NCI-H146 (cell line): ENCODE results near the gene PIP5K1B.

Experiments used
- DNase-seq: peaks from one replicate; lab custom pipeline; 2025; lab: John Stamatoyannopoulos, UW

Gene PIP5K1B

DNA sequence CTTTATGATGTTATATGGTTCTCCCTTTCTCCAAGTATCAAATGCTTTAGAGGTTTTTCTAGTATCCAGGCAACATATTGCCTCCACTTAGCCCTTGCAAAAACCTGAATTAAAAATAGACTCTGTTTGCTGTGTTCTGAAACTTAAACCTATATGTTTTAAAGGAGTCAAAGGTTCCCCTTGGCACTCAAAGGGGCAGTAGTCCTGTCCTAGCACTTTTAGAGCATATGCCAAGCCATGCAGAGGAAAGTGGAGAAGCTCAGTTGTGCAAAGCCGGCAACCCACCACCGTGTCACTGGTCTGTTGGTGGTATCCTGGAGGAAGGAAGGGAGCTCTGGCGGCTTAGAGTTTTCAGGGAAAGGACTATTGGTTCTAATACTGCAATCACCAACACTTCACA is 154.3 kb downstream of the PIP5K1B start:
- DNase-seq, result no peak

DNA sequence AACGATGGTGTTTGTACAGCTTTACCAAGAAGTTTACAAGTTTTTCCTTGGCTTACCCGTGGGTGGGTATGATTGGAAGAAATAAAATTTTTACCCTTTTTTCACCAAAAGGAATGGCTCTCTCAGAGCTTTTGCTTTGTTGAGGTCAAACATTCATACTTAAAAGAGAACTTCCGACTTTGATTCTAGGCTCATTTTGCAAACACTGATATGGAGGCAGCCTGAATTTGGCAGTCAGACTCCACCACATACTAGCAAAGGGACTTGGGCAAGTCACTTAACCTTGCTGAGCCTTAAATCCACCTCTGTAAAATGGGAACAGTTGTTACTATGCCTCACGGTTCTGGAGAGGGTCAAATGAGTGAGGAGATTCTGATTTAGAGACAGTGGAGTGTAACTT is 155.4 kb downstream of the PIP5K1B start:
- DNase-seq, result no peak

DNA sequence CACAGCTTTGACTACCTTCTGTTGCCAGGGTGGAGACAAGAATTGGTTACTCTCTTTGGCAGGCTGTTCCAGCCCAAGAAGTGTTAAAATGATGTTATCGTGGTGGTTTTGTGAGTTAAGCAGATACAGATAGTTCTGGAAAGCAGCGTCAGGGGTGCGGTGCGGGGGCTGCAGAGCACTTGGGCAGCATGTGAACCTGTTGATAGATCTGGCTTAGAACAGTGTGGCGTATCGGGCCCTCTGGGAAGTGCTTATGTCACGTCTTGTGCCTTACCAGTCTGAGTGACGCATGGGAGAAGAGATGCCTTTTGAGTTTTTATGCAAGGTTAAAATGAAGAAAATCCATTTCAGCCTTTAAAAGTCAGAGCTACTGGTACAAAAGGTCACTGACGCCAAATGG is 156.4 kb downstream of the PIP5K1B start:
- DNase-seq, result no peak

DNA sequence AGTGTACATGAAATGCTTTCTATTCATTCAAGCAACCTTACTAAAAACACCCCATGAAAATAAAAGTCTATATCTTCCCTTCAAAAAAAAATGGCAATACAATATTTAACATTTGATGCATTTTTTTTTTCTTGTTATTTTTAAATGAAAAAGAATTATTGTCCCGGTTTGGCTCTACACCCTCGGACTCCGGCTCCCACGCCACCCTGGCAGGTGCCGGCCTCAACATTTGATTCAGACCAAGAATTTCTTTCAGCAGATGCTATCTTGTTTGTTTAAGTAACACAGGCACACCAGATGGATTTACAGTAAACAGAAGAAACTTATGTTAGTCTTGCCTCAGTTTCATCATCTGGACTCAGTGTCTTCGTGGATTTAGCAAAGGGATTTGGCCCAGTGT is 162.0 kb downstream of the PIP5K1B start:
- no peak for DNase-seq

DNA sequence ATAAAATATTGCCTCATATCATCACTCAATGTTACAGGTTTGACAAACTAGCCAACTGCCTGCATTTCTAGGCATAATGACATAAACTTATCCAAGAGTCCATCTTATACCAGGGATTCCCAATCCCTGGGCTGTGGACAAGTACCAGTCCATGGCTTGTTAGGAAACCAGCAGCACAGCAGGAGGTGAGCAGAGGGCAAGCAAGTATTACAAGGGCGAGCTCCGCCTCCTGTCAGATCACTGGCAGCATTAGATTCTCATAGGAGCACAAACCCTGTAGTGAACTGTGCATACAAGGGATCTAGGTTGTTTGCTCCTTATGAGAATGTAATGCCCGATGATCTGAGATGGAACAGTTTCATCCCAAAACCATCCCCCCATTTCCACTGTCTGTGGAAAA is 164.0 kb downstream of the PIP5K1B start:
- DNase-seq, result peak; percentile 34

DNA sequence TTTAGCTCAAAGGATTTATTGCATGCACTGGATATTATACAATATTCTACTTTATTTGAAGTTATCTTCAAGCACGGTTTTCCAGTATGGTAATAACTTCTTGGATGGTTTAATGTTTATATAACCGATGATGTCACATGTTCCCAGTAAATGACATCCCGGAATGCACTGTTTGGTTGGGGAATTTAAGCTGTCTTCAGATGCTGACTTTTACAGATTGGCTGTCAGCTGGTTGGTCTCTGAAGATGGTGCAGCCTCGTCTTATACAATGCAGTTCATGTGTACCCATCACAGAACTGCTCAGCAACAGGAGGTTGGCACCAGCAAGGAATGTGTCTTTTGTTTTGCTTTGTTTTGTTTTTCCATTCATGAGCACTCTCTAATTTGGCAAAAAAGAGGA is 165.0 kb downstream of the PIP5K1B start:
- no peak for DNase-seq

DNA sequence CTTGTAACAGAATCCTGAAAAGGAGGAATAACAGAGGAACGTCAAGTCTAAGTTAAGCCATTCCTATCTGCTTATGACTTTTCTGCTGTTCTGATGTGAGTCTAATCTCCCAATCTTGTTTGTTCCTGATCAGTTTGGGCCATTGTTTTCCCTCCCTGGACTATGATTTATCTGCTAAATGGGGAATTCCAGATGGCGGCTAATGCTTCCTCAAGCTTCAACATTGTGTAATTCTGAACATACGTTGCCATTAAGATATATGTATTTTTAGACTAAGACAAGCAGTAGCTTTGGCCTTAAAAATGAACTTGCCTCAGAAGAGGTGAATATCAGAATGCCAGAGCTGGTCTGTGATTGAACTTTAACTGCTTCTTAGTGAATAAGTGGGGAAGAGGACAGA is 166.2 kb downstream of the PIP5K1B start:
- no peak for DNase-seq

DNA sequence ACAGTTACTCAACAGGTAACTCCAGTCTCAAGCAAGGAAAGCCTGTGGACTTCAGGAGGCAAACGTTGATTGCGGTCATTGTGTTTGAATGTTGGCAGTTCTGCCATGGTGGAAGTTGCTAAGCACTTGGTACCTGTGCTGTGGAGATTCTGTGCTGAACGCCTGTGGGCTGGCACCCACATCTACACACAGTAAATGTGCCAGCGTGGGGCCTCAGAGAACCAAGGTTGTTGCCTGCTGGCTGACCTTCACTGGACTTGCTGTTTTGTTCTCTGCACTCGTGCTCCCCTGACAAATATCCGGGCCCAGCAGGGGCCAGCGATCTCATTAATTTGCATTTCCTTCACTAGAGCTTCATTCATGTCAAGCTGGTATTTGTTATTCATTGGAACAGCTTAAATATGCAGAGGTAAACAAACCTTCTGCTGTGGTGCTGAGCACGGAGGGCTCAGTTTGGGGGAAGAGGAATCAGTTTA is 167.0 kb downstream of the PIP5K1B start:
- DNase-seq, result peak; percentile 74

DNA sequence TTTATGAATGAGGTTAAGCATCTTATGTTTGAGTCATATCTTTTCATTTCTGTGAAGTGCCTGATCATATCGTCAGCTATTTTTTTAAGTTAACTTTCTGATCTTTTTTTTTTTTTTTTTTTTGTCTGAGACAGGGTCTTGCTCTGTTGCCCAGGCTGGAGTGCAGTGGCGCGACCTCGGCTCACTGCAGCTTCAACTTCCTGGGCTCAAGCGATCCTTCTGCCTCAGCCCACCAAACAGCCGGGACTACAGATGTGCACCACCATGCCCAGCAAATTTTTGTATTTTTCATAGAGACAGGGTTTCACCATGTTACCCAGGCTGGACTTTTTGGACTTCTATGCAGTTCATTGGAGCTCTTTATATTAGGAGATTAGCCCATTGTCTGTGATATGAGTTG is 168.1 kb downstream of the PIP5K1B start:
- DNase-seq, result no peak

DNA sequence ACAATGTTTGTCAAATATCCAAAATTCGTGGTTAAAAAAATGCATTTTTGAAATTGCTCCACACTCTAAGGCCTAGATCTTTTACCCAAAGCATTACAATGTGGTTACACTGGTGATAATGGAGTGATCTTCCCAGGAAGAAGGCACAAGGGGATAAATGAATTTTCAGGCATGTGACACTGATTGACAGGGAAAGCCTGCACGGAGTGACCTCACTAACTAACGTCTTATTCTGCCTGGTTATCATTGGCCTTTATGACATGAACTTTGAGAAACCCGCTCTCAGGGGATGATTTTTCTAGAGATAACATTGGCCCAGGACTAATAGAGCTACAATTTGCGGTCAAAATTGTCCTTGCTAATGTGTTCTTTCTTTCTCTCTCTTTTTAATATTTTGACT is 171.2 kb downstream of the PIP5K1B start:
- DNase-seq, result no peak

DNA sequence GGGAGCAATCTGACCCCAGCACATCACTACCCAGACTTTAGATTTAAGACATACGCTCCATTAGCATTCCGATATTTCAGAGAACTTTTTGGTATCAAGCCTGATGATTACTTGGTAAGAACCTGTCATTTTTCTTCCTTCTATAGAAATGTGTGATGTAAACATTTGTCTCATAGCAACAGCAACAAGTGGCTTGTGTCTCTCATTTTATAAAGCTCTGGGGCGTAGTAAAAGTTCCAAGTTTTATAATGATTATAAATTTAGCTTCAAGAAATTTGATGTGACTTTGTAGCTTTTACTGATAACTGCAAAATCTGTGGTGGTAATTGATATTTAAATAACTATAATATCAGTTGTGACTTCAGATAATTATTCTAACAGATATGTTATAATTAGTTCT is 171.6 kb downstream of the PIP5K1B start:
- DNase-seq, result no peak

DNA sequence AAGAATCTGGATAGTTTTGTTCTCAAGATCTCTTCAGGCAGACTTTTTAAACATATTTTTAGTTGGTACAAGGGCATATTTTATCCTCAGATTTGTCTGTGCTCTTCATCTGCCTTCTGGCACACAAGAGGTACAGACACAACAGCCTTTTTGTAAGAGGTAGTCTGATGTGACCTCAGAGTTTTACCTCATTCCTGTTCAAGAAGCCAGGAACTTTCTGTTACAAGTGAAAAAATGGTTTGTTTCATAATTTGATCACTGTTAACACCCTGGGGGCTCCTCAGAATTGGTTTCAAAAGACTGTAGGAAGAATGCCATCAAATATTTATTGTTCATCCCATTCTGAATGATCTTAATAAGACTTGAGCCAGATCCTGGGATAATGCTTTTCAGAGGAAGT is 172.2 kb downstream of the PIP5K1B start:
- DNase-seq, result no peak

DNA sequence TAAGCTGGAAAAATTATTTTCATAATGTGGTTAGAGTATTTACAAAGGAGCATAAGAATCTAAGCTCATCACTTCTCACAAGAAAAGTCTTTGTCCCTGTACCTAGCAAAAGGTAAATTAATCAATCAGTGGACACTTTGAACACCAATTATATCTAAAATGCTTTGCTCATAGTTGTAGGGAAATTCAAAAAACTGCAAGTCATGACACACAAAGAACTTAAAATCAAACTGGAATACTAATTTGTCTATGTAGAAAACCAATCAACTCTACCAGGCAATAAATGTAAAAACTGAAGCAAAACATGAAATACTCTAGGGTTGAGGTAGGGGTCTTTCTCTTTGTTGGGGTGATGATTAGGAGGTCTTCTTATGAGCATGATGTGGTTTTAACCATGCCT is 173.4 kb downstream of the PIP5K1B start:
- no peak for DNase-seq

DNA sequence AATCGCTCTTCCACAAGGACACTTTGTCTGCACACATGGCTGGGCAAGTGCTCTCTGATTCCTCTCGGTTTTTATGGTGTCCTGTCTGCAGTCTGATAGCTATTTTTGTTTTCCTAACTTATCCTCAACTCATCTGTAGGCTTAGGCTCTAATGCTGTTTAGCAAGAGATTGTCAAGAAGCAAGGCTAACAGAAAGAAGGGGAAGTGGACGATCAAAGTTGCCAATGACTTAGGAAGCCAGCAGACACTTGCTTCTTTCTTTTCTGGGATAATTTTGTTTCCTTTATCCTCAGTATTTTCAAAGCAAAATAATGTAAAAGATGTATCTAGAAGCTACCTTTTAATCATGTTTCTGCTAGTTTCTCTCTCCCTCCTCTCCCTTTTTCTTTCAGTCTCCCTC is 178.2 kb downstream of the PIP5K1B start:
- DNase-seq, result no peak

DNA sequence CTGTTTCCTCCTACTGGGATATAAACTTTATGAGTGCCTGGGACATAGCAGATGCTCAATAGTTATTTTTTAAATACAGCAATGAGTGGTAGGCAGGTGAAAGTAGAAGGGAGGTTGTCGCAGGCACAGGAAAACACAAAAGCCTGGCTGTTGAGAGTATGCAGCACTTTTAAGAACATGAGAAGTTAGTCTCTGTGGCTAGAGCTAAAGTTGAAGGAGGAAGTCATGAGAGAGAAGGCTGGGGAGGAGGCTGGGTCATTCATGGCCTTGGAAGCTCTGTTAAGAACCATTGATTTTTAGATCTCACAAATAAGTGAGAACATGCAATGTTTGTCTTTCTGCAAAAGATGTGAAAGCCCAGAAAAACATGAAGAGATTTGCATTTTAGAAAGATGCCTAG is 182.2 kb downstream of the PIP5K1B start:
- DNase-seq, result no peak

DNA sequence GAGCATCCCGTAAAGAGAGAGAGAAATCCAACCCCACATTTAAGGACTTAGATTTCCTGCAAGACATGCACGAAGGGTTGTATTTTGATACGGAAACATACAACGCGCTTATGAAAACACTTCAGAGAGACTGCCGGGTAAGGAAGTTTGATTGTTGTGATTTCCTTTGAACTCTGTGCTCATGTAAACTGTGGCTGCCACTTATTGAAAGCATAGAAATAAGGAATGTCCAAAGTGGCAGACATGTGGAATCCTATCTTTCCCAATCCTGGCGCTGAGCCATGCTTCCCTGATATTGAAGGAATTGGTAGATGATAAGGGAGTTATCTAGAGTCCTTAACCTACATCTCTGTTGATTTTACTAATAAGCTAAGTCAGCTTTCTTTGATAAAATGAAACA is 189.5 kb downstream of the PIP5K1B start:
- DNase-seq, result no peak

DNA sequence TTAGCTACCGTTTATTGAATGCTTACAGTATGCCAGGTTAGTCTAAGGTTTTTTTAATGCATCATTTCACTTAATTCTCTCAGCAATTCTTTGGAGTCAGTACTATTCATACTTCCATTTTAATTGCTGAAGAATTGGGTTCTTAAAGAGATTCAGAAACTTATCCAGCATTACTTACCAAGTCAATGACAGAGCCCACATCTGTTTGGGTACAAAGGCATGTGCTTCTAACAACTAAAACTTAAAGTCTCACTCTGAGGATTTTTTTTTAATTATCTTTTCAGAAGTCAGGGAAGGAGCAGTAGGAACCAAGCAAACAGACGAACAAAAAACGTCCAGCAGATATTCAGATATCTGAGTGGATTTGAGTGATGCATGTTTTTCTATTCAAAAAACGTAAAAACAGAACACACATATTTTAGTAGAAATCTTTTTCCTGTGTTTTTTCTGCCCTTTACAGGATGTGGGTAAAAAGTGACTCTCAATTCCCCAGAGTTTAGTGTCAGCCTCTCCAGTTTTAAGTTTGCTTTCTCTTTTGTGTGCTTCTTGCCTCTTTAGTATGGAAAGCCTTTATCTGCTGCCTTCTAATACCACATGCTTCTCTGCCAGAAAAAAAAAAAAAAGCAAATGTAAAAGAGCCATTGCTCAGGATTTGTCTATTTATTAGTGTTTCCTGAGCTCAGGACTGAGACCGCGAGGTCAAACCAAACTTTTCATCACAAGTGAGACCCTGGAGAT is 190.9 kb downstream of the PIP5K1B start:
- DNase-seq, result no peak

DNA sequence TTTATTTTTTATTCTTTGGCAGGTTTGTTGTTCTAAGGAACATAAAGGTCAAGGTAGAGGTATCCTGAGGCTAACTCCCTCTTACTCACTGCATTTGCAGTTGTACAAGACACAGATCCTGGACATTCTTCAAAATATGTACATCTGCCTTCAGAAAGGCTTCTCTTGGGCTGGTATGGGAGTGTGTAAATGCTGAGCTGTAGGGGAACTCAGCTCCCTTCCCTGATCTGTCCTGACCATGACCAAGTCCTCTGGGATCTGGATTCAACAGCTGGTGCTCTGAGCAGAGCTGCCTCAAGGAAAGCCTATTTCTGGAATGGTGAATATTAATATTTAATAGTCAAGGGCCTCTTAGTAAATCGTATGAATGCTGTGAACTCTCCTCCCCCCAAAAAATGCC is 191.4 kb downstream of the PIP5K1B start:
- DNase-seq, result no peak

DNA sequence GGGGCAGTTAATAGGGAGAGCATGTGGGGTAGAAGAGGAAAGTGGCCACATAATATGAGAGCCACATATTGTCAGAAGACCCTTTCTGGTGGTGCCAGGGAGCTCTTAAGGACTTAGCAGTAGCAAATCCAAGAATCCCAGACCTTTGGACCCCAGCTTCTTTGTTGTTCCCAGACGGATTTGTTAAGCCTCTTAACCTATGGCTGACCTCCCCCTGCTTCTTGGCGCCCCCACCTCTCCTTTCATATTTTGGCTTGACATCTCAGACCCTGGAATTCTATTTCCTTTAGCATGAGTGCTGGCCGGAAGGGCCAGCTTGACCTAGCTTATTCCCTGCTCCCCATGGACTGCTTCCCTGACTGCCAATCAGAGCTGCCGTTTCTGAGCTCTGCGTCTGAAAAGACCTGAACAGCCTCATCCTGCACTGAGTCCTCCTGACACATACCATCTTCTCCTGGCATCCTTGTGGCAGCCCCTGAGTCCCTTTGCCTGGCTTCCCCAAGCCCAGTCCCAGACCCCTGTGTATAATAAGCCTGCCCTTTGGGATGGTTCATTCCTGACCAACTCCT is 192.6 kb downstream of the PIP5K1B start:
- DNase-seq, result no peak

DNA sequence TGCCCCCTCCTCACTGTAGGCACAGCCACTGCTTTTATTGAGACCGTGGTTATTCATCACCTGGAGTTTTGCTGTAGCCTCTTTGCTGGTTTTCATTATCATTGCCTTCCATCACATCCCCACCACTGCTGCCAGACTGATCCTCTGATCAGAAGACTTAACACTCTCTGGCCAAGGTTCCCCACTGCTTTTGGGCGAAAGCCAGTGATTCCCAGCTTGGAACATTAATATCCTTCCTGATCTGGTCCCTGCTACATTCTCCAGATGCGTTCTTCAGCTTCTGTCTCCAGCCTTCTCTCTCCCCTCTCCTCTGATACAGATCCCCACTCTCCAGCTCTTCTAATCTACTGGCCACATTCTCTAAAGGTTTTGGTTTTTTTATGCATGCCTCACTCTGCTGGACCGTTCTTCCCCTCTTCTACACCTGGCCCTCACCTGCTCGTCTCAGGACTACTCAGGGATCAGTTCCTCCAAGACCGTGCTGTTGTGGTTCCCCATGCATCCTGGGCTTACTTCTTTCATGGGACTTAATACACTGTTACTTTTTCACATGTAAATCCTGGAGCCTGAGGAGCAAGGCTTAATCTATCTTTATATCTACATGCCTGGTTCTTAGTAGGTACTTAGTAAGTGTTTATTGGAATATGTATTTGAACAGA is 193.9 kb downstream of the PIP5K1B start:
- no peak for DNase-seq

DNA sequence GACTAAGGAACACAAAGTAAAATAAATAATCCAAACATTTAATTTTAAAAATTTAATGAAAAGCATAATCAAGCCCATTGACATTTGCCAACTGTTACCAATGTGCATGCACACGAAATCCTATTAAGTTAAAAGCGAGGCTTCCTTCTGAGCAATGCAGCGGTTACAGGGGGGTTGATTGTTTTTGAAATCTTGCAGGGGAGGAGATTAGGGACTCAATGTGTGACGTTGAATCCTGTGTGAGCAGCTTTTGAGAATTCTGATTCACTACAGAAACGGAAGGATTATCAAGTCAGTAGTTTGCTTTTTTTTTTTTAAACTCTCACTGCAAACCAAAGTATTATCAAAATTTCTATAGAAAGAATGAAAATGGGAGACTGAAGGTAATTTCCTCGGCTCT is 199.4 kb downstream of the PIP5K1B start:
- no peak for DNase-seq

DNA sequence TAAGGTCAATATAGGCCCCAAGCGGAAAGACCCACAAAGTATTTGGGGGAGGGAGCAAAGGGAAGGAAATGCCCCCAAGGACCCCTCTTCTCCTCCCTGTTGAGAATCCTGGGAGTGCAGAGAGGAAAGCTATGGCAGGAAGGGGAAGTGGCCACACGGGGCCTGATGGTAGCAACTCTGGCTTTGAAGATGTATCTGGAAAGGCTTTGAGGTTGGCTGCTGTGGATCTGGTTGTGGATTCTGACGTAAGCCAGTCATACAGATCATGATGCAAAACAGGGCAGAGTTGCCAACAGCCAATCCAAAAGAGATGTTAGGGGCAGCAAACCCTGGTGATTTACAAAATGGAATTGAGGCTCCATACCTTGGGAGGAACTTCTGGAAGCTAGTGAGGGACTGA is 200.1 kb downstream of the PIP5K1B start:
- DNase-seq, result no peak

DNA sequence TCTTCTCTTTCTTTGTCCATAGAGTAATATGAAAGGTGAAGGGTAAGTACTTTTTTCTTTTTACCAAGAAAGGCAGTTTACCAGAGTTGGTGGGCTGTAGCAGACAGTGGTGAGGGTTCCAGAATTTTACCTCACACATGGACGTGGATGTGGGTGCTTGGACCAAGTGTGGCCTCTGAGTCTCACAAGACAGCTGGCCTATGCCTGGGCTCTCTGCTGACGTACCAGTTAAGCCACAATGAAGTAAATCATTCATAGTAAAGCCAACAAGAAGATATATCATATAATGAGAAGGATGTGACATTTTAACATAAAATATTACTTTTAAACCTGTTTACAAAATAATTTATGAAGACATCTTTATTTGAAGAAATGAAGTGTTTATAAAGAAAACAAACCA is 202.9 kb downstream of the PIP5K1B start:
- DNase-seq, result no peak

DNA sequence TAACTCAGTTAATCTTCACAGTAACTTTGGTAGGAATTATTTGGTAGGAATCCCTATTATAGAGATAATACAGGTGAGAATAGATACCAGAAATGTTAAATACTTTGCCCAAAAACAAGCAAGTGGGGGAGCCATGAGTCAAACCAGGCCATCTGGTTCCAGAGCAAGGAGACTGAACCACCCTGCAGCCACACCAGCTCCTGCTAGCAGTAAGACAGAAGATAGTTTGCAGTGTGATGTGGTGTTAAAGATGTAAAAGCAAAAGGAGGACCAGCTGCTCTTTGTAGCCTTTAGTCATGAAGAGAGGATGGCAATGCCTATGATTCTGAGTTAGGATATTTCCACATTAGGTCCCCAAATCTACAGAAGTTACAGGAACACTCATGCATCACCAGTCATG is 207.5 kb downstream of the PIP5K1B start:
- no peak for DNase-seq
